Suprapubic skin (tissue), 4 donors: Measurements from ENCODE around the gene COL25A1. TPM values are rescaled to one million over a fixed set of nuclear protein-coding genes. Genes with fewer than 3 reads are reported as not detected.
A peak's percentile ranks its signal among the peaks of the same experiment; 100 is the strongest.

Experiments used
- DNase-seq, 2 donors: peaks; one replicate each; pipeline ENCODE4 v3.0.0-alpha.2; 2019; ENCODE audit warnings: low spot score in 2 of 2
- H3K27ac ChIP-seq: fragments of 200-600 bp; sonication (generic); one replicate; pipeline ENCODE4 v1.5.1; 2019
- H3K27me3 ChIP-seq: fragments of 200-600 bp; sonication (generic); one replicate; pipeline ENCODE4 v1.5.1; 2019
- H3K36me3 ChIP-seq: fragments of 200-600 bp; sonication (generic); one replicate; pipeline ENCODE4 v1.5.1; 2019
- H3K4me1 ChIP-seq: fragments of 200-600 bp; sonication (generic); one replicate; pipeline ENCODE4 v1.5.1; 2019
- H3K4me3 ChIP-seq: fragments of 200-600 bp; sonication (generic); one replicate; pipeline ENCODE4 v1.5.1; 2019; ENCODE audit warnings: mild to moderate bottlenecking
- H3K9me3 ChIP-seq: fragments of 200-600 bp; sonication (generic); one replicate; pipeline ENCODE4 v1.5.1; 2019
- CTCF ChIP-seq, 2 donors: fragments of 200-600 bp in 1 of 2; fragments of 450-650 bp in 1 of 2; sonication (generic) in 1 of 2; IDR thresholded peaks; one replicate each; pipeline ENCODE4 v1.5.1; 2016 to 2019; ENCODE audit warnings: antibody characterized with exemption in 2 of 2, mild to moderate bottlenecking in 1 of 2, moderate library complexity in 1 of 2
- EP300 ChIP-seq: sonication (generic); formaldehyde crosslinking; IDR thresholded peaks from one replicate; pipeline ENCODE4 v1.6.1; 2017; ENCODE audit warnings: antibody characterized with exemption
- POLR2A ChIP-seq, 2 donors: fragments of 450-650 bp; IDR thresholded peaks; one replicate each; pipeline ENCODE4 v1.6.1; 2017; ENCODE audit warnings: antibody characterized with exemption in 2 of 2, mild to moderate bottlenecking in 2 of 2, moderate library complexity in 2 of 2
- POLR2AphosphoS5 ChIP-seq, 3 donors: sonication (generic); formaldehyde crosslinking; IDR thresholded peaks; one replicate each; pipeline ENCODE4 v1.6.1; 2017; ENCODE audit warnings: antibody characterized with exemption in 3 of 3
- WGBS: methylation state at CpG from one replicate; pipeline ENCODE4 v1.1.5; 2018; 5-methylcytosine and 5-hydroxymethylcytosine counted together
- total RNA-seq, 4 donors: library from RNA; depleted of rRNA; stranded (reverse); fragments of >200 nt; gene quantifications; one replicate each; pipeline ENCODE4 v1.1.0, GENCODE V29; 2016

COL25A1 gene
- total RNA-seq, 4 donors from 2014 or later = 0.30 to 1.4 (median 1.0) TPM

DNA sequence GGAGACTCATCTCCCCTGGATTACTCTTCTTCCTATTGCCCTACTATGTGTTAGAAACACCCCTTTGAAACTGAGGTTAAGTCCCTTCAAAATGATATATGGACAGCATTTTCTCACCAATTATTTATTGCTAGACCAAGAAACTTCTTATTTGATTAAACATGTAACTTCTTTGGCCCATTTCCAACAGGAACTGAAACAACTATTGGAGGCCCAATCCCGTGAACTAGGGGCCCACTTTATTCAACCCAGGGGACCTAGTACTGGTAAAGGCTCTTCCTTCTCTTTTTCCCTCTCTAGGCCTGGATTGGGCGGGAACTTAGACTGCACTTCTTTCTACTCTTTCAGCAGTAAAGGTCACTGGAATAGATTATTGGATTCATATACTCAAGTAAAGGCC, 16.7 kb upstream of the COL25A1 start:
- 68% methylated on average over 2 of the region's 2 CpGs for WGBS
- TF ChIP-seq EP300 = no peak
- no peak for TF ChIP-seq CTCF (IDR thresholded peaks at IDR 0.05)
- TF ChIP-seq POLR2AphosphoS5 (IDR thresholded peaks at IDR 0.05) = no peak
- TF ChIP-seq POLR2A (IDR thresholded peaks at IDR 0.05) = no peak
- Histone ChIP-seq H3K4me1 (no peaks in the 10 kb centered on the region), H3K4me3 (no peak overlapping the region), H3K9me3 (no peaks in the 10 kb centered on the region), H3K27ac (no peak overlapping the region), H3K36me3 (no peaks in the 10 kb centered on the region), H3K27me3 (no peaks in the 10 kb centered on the region)
- no peak for DNase-seq

- 95% methylated on average over 2 of the region's 2 CpGs for WGBS
- TF ChIP-seq CTCF (IDR thresholded peaks at IDR 0.05) = no peak
- TF ChIP-seq EP300 = no peak
- no peak for TF ChIP-seq POLR2A (IDR thresholded peaks at IDR 0.05)
- no peak for TF ChIP-seq POLR2AphosphoS5 (IDR thresholded peaks at IDR 0.05)
- H3K9me3 ChIP-seq = no peaks in the 10 kb centered on the region
- no peaks in the 10 kb centered on the region for H3K27me3 ChIP-seq
- no peak for DNase-seq
- no peaks in the 10 kb centered on the region for H3K4me1 ChIP-seq
- no peak overlapping the region for H3K27ac ChIP-seq
- no peaks in the 10 kb centered on the region for H3K36me3 ChIP-seq
- H3K4me3 ChIP-seq = no peak overlapping the region
Measured at GRCh38 chr4:109315818-109316217, 13.4 kb upstream of the COL25A1 start.

DNA sequence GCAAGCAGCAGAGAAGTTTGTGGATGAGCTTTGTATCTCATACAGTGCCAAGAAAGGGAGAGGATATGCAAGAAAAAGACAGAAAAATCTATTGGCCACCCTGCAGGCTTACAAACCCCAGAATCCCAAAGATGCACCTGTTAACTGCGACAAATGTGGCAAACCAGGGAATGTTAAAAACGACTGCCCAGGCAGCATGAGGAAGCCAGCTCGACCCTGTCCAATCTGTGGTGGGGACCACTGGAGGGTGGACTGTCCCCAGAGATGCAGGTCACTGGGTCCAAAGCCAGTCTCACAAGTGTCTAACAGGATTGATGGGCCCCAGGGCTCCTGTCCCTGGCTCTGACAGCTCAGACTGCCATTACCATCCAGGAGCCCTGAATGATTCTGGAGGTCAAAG, 12.9 kb upstream of the COL25A1 start:
- WGBS = 96% methylated on average over 3 of the region's 3 CpGs
- Histone ChIP-seq H3K4me1 (no peaks in the 10 kb centered on the region), H3K36me3 (no peaks in the 10 kb centered on the region), H3K27ac (no peak overlapping the region), H3K27me3 (no peaks in the 10 kb centered on the region), H3K9me3 (no peaks in the 10 kb centered on the region), H3K4me3 (no peak overlapping the region)
- no peak for DNase-seq
- TF ChIP-seq POLR2AphosphoS5 (IDR thresholded peaks at IDR 0.05) (no peak), CTCF (IDR thresholded peaks at IDR 0.05) (no peak), EP300 (no peak), POLR2A (IDR thresholded peaks at IDR 0.05) (no peak)

GRCh38 chr4:109313168-109314133, 11.0 kb upstream of the COL25A1 start:
- Histone ChIP-seq H3K9me3 (no peaks in the 10 kb centered on the region), H3K4me3 (no peak overlapping the region), H3K36me3 (no peaks in the 10 kb centered on the region), H3K27me3 (no peaks in the 10 kb centered on the region), H3K27ac (no peak overlapping the region), H3K4me1 (no peaks in the 10 kb centered on the region)
- 95% methylated on average over 11 of the region's 11 CpGs for WGBS
- TF ChIP-seq POLR2A (IDR thresholded peaks at IDR 0.05) = no peak
- no peak for TF ChIP-seq EP300
- no peak for TF ChIP-seq POLR2AphosphoS5 (IDR thresholded peaks at IDR 0.05)
- TF ChIP-seq CTCF (IDR thresholded peaks at IDR 0.05) = no peak
- DNase-seq = no peak

- Histone ChIP-seq H3K9me3 (no peaks in the 10 kb centered on the region), H3K4me3 (peak overlapping the region; percentile 64), H3K27ac (no peak overlapping the region), H3K4me1 (peaks cover 15% of the 10 kb centered on the region), H3K27me3 (peaks cover 26% of the 10 kb centered on the region), H3K36me3 (no peaks in the 10 kb centered on the region)
- WGBS = under 1% methylated on average over 7 of the region's 10 CpGs
- no peak for DNase-seq
- TF ChIP-seq EP300 = no peak
- no peak for TF ChIP-seq POLR2AphosphoS5 (IDR thresholded peaks at IDR 0.05)
- no peak for TF ChIP-seq POLR2A (IDR thresholded peaks at IDR 0.05)
- TF ChIP-seq CTCF (IDR thresholded peaks at IDR 0.05) = no peak
Measured at GRCh38 chr4:109303140-109303496, 660 bp upstream of the COL25A1 start.
